T-helper 2 cell treated with Interferon-gamma antibody and Interleukin-4, amounts not matched to agents 100 ng/mL and 5 ng/mL, for 36 hours (primary cell): ENCODE measurements around the gene ATL3. TPM values are rescaled to one million over a fixed set of nuclear protein-coding genes. Genes with fewer than 3 reads are reported as not detected.
"Not testable (repeated sequence)": the region's sequence is repeated elsewhere in the genome, so short reads cannot be mapped to it uniquely, and the experiment has no call there.

Experiments used
- intact Hi-C: fragments of 100-400 bp; cut with micrococcal nuclease; formaldehyde crosslinking; loops from one replicate; pipeline ENCODE4 v1.15.1; 2023
- total RNA-seq: library from RNA; stranded (reverse); gene quantifications from 2 replicates; pipeline ENCODE4 v1.2.3, GENCODE V29; 2022

Gene ATL3
- total RNA-seq, 1 donor from 2014 or later = 40.5 TPM

DNA sequence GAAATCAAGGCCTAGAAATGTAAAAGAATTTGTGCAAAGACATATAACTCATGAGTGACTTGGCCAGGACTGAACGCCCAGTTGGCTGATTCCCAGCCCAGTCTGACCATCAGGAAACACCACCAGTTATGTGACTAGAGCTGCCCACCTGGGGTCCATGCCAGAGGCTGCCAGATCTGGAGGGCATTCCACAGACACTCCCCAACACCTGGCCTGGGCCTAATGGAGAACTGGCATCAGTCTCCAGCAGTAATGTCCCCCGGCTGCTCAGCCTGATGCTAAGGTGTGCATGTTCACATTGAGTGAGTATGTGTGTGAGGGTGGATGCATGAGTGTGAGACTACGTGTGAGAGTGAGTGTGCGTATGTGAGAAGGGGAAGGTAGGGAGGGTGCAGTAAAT, 72.6 kb downstream of the ATL3 start:
- intact Hi-C loops = no loop called here

DNA sequence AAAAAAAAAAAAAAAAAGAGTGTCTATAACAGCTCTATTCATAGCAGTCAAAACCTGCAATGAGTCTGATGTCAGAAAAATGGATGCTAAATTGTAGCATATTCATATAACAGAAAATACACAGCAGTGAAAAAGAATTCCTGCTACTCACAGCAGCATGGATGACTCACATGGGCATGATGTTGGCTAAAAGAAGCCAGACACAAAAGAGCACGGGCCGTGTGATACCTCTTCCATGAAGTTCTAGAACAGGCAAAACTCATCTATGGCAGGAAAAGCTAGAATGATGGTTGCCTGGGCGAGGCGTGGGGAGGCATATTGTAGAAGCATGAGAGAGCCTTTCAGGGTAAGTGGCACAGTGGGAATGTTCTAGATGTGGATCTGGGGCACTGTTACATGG, 75.9 kb downstream of the ATL3 start:
- intact Hi-C loops = no loop called here

DNA sequence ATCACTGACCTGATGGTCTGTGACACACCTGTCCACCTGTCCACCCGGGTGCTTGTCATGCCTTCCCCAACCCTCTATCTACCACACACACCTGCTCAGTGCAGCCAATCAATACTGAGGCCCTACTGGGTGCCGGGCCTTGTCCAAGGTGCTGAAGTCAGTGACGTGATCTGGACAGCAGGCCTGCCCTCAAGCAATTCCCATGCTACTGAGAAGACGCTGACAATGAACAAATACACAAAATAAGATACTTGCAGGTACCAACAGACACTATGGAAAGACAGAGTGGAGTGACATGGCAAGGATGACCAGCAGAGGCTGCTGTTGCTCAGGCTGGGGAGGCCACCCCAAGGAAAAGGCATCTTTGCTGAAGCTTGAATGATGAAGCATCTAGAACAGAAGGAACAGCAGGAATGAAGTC, 78.2 kb downstream of the ATL3 start:
- intact Hi-C loops = no loop called here

GRCh38 chr11:63590024-63590788, 81.0 kb downstream of the ATL3 start:
- intact Hi-C loops = no loop called here

DNA sequence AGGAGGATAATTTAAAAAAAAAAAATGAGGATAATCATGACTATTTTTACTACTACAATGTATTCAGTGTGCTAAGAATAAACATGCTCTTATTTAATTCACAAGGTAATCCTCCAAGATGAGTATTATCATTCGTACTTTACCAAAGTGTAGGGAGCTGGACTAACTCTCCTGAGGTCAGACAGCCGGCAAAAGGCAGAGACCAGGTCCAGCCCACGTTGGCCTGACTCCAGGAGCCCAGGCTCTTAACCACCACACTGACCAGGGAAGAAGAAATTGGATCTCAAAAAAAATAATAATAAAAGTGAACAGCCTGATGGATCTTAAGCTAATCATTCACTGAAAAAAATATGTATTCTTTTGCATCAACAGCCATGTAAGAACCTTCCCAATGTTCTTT, 82.2 kb downstream of the ATL3 start:
- intact Hi-C loops = no loop called here

- intact Hi-C loops = no loop called here
These were observed 84.6 kb downstream of the ATL3 start for GRCh38 chr11:63586451-63587166.

DNA sequence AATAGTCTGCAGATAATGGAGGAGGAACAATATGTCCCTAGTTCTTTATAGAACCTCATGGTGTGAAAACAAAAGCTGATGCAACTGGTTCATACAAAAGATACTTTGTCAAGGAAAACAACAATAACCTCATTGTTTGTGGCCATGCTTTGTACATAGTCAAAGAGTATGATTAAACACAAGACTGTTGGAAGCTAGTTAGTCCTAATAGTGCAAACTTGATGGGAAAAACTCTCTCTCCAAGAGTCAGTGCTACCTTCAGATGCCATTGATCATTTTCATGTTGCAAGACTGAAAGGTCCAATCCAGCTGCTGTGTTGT, 87.9 kb downstream of the ATL3 start:
- intact Hi-C loops = no loop called here

GRCh38 chr11:63581224-63581623, 90.0 kb downstream of the ATL3 start:
- intact Hi-C loops = not testable (repeated sequence)

- intact Hi-C loops = not testable (repeated sequence)
These were observed 92.3 kb downstream of the ATL3 start for GRCh38 chr11:63578882-63579281.

GRCh38 chr11:63574856-63575602, 96.1 kb downstream of the ATL3 start:
- intact Hi-C loops = no loop called here

Other genes starting within 250 kb of the ATL3 start
- gene PLAAT5, start 180.2 kb downstream of the ATL3 start, total RNA-seq = not detected in 2 replicates
- 0.14 TPM in 2 replicates for gene LGALS12, start 165.3 kb downstream of the ATL3 start, total RNA-seq
- 105 and 109 TPM in 2 replicates for gene PLAAT4, start 134.6 kb downstream of the ATL3 start, total RNA-seq
- gene PLAAT2, start 108.0 kb downstream of the ATL3 start, total RNA-seq = not detected in 2 replicates
- gene PLAAT3, start 56.9 kb downstream of the ATL3 start, total RNA-seq = 3.0 and 3.3 TPM in 2 replicates
- gene RTN3, start 10.1 kb upstream of the ATL3 start, total RNA-seq = 68.2 and 68.5 TPM in 2 replicates
- 1.8 and 2.2 TPM in 2 replicates for gene ZFTA, start 97.4 kb upstream of the ATL3 start, total RNA-seq
- gene SPINDOC, start 142.1 kb upstream of the ATL3 start, total RNA-seq = 50.7 and 52.9 TPM in 2 replicates
- gene MARK2, start 167.7 kb upstream of the ATL3 start, total RNA-seq = 57.1 and 59.8 TPM in 2 replicates
- 0.16 and 0.25 TPM in 2 replicates for gene RCOR2, start 245.8 kb upstream of the ATL3 start, total RNA-seq